AG04450 (cell line): ENCODE measurements around the gene PRL. TPM values are rescaled to one million over a fixed set of nuclear protein-coding genes. Genes with fewer than 3 reads are reported as not detected.

ENCODE experiments used
- CTCF ChIA-PET: fragments of 300-600, 350-600 bp; formaldehyde crosslinking; extraction: SDS; loops from one replicate; lab custom pipeline; 2022; ENCODE audit warnings: antibody characterized with exemption, inconsistent platforms; lab: Charles Lee
- POLR2A ChIA-PET: fragments of 350-600 bp; formaldehyde crosslinking; extraction: SDS; loops from one replicate; lab custom pipeline; 2021; ENCODE audit warnings: antibody characterized with exemption, inconsistent platforms; lab: Yijun Ruan, JAX
- DNase-seq: peaks from one replicate; pipeline ENCODE4 v3.0.0-alpha.2; 2011; ENCODE audit warnings: low read depth, low spot score
- H3K27ac ChIP-seq: one replicate; pipeline ENCODE4 v1.5.1; 2012; ENCODE audit warnings: low read depth, low read length, control low read depth
- H3K27me3 ChIP-seq: one replicate; pipeline ENCODE4 v1.6.0; 2012; ENCODE audit warnings: low read length; ENCODE audit not compliant: control insufficient read depth, insufficient read depth
- H3K4me3 ChIP-seq: 2 replicates; pipeline ENCODE4 v1.5.1; 2011; ENCODE audit warnings: mild to moderate bottlenecking, low read depth, low read length, control low read depth
- H3K9me3 ChIP-seq: 2 replicates; pipeline ENCODE4 v1.5.1; 2012; ENCODE audit warnings: low read length; ENCODE audit not compliant: control insufficient read depth, insufficient read depth
- polyA plus RNA-seq: library from polyadenylated mRNA; depleted of rRNA; stranded (reverse); fragments of >200 nt; gene quantifications from 2 replicates; pipeline ENCODE4 v1.2.3, GENCODE V29; 2011
- TF ChIP-seq, protein P1 (sequence below): IDR thresholded peaks from 2 replicates; pipeline ENCODE4 v1.5.1; 2011; ENCODE audit warnings: low read depth, low read length, control low read depth, inconsistent platforms

Gene PRL
- polyA plus RNA-seq, 1 experiment, result not detected

DNA sequence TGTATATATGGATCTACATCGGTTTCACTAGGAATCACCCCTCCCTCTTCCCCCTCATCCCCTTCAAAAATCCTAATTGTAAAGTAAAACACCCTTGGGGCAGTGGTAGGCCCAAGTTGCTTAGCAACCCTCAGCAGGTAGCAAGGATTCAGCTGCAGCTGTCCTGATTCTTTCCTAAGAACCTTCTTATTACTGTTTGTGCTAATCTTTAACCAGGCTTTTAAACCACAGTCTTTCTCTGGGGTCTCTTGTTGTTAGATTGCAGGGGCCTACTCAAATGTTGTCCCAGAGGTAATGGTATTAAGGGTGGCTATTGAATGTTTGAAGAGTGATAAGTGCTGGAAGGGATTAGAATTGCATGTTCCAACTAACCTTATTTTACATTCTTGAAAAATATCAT lies 46.4 kb downstream of the PRL start:
- H3K27me3 ChIP-seq, result no peaks in the 10 kb centered on the region
- H3K9me3 ChIP-seq, result no peaks in the 10 kb centered on the region
- ChIA-PET POLR2A (no interaction called here), CTCF (interaction anchor here (0.5 kb wide), 1 partner anchor 1197 kb away, joined by 3 read pairs; no protein-coding TSS in a partner anchor)
- DNase-seq, result no peak
- H3K4me3 ChIP-seq, result no peak overlapping the region
- H3K27ac ChIP-seq, result no peak overlapping the region
- TF ChIP-seq, protein P1, sequence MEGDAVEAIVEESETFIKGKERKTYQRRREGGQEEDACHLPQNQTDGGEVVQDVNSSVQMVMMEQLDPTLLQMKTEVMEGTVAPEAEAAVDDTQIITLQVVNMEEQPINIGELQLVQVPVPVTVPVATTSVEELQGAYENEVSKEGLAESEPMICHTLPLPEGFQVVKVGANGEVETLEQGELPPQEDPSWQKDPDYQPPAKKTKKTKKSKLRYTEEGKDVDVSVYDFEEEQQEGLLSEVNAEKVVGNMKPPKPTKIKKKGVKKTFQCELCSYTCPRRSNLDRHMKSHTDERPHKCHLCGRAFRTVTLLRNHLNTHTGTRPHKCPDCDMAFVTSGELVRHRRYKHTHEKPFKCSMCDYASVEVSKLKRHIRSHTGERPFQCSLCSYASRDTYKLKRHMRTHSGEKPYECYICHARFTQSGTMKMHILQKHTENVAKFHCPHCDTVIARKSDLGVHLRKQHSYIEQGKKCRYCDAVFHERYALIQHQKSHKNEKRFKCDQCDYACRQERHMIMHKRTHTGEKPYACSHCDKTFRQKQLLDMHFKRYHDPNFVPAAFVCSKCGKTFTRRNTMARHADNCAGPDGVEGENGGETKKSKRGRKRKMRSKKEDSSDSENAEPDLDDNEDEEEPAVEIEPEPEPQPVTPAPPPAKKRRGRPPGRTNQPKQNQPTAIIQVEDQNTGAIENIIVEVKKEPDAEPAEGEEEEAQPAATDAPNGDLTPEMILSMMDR, result no peak

DNA sequence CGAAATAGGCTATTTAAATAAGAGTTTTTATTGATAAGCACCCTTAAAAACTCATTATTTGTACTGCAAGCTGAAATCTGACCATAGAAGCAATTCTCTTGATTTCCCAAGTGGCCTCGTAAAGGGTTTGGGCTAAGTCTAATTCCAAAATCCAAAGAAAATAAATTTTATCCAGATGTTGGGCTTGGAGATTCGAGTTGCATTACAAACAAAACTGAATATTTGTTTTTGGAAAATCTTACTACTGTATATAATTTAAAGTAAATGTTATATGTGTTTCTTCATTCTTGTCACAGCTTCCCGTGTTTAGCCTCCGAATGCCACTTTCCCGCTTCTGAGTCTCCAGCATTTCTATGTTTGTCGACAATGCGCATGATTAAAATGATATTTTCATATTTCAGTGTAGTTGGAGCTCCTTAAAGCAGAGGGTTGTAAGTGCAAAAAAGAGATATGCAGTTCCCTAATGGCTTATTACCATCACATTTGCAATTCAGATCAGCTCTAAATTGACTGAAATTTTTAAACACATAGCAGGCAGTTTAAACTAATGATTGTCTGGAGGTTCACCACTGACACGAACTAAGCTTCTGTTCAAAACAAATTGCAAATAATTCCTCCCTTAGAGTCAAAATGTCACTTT lies 47.0 kb downstream of the PRL start:
- DNase-seq, result no peak
- POLR2A ChIA-PET, result interaction anchor here (1.1 kb wide), 1 partner anchor 101 kb away, joined by 4 read pairs; no protein-coding TSS in a partner anchor
- Histone ChIP-seq H3K27ac (no peak overlapping the region), H3K27me3 (no peaks in the 10 kb centered on the region), H3K9me3 (no peaks in the 10 kb centered on the region), H3K4me3 (no peak overlapping the region)
- CTCF ChIA-PET, result interaction anchor here (0.6 kb wide), 1 partner anchor 117 kb away, joined by 3 read pairs; no protein-coding TSS in a partner anchor
- TF ChIP-seq, protein P1, result no peak

DNA sequence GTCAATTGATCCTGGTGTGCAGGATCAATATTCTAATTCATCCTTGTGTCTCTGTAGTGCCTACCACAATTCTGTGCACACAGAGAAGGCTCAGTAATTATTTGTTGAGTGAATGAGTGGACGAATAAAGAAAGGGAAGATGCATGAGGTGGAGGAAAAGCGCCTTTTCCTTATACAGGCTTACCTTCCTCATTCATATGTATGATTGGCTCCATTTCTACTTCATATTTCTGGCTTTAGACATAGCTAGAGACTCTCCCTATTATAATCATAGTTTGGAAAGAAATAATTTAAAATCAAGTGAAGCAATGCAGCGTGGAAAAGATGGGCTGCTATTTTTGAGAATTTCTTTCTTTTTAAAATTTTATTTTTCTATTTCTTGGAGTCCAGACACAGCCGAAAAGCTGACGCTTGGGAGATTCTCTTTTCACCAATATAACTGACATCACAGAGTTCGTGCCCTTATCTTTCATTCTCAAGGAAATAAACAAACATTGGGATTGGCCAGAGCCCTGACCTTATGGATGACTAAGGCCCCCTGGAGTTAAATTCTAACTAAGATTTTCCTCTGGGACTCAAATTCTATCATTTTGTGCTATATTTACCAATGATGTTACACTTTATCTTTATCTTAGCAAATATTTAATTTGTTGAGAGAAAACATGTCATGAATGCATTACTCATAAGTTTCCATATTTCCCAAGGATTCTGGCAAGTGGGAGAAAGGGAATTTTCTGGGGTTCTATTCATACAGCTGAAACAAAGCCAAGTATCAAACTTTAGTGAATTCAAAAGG lies 48.1 kb downstream of the PRL start:
- POLR2A ChIA-PET, result interaction anchor here (1.1 kb wide), 1 partner anchor 100 kb away, joined by 4 read pairs; no protein-coding TSS in a partner anchor
- no peak for DNase-seq

DNA sequence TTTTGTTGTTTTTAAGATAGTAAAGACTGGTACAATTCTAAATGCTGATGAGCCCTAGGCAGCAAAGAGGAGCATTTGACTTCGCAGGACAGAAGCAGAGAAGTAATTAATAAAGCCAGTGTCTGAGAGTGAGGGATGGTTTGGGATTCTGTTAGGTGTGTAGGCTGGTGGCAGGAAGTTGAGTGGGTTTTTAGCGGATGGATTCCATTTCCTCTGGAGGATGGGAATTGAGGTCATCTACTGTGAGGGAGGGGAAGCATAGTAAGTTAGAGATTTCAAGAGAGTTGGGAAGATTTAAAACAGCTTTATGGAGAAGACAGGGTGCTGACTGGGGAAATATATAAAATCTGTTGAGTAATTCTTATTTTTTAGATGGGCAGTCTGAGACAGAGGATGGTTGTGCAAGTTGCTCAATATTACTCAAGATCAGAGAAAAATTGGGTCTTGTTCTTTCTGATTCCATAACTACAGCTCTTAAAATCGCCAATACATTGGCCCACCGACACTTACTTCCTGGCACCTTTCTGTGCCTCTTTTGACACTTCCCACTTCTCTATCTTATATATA lies 48.8 kb downstream of the PRL start:
- DNase-seq, result no peak
- no peak overlapping the region for H3K27ac ChIP-seq

More for the DNA sequence above, 48.1 kb downstream of the PRL start:
- Histone ChIP-seq H3K27me3 (no peaks in the 10 kb centered on the region), H3K9me3 (no peaks in the 10 kb centered on the region), H3K27ac (no peak overlapping the region), H3K4me3 (no peak overlapping the region)
- CTCF ChIA-PET, result no interaction called here
- TF ChIP-seq, protein P1, result no peak

More for the DNA sequence above, 48.8 kb downstream of the PRL start:
- TF ChIP-seq, protein P1, result no peak
- H3K27me3 ChIP-seq, result no peaks in the 10 kb centered on the region
- CTCF ChIA-PET, result no interaction called here
- no peaks in the 10 kb centered on the region for H3K9me3 ChIP-seq
- no peak overlapping the region for H3K4me3 ChIP-seq
- POLR2A ChIA-PET, result no interaction called here
